Nephron (organoid): ENCODE results near the gene GIGYF2.
A peak's percentile ranks its signal among the peaks of the same experiment; 100 is the strongest.

Experiments used
- H3K27ac Mint-ChIP-seq, 3 experiments: 2 replicates each; pipeline ENCODE4 v1.8.0; 2020; ENCODE audit warnings: mixed read lengths in 3 of 3, mild to moderate bottlenecking in 2 of 3, moderate library complexity in 1 of 3
- H3K27me3 Mint-ChIP-seq: 2 replicates; pipeline ENCODE4 v1.8.0; 2021; ENCODE audit warnings: low read depth, mild to moderate bottlenecking, moderate library complexity, mixed read lengths
- H3K36me3 Mint-ChIP-seq: 2 replicates; pipeline ENCODE4 v1.8.0; 2020; ENCODE audit warnings: low read depth, mixed read lengths
- H3K4me1 Mint-ChIP-seq: 2 replicates; pipeline ENCODE4 v1.8.0; 2020; ENCODE audit warnings: mixed read lengths
- H3K4me3 Mint-ChIP-seq, 3 experiments: 2 replicates each; pipeline ENCODE4 v1.8.0; 2020; ENCODE audit warnings: mild to moderate bottlenecking in 3 of 3, mixed read lengths in 3 of 3, moderate library complexity in 2 of 3
- H3K9me3 Mint-ChIP-seq: 2 replicates; pipeline ENCODE4 v1.8.0; 2020; ENCODE audit warnings: mixed read lengths
- CTCF ChIP-seq, 3 experiments: fragments of 200-600 bp; sonication (generic); IDR thresholded peaks; one replicate each; pipeline ENCODE4 v1.5.0; 2021; ENCODE audit warnings: antibody characterized with exemption in 3 of 3; ENCODE audit not compliant: unreplicated experiment in 3 of 3

The GIGYF2 gene

GRCh38 chr2:232750135-232750671 is 53.1 kb downstream of the GIGYF2 start:
- H3K9me3 Mint-ChIP-seq, result no peaks in the 10 kb centered on the region
- no peaks in the 10 kb centered on the region for H3K27me3 Mint-ChIP-seq
- H3K27ac Mint-ChIP-seq, result no peak overlapping the region
- no peak for TF ChIP-seq CTCF (IDR thresholded peaks at IDR 0.05; ENCODE audit: unreplicated experiment in 3 of 3)
- no peaks in the 10 kb centered on the region for H3K4me1 Mint-ChIP-seq
- H3K36me3 Mint-ChIP-seq, result peaks cover 47% of the 10 kb centered on the region
- H3K4me3 Mint-ChIP-seq, result no peak overlapping the region

GRCh38 chr2:232757905-232758304 is 60.8 kb downstream of the GIGYF2 start:
- Mint-ChIP-seq H3K27me3 (no peaks in the 10 kb centered on the region), H3K27ac (no peak overlapping the region), H3K9me3 (no peaks in the 10 kb centered on the region)

GRCh38 chr2:232761301-232761907 is 64.3 kb downstream of the GIGYF2 start:
- Mint-ChIP-seq H3K4me1 (no peaks in the 10 kb centered on the region), H3K27me3 (no peaks in the 10 kb centered on the region), H3K4me3 (no peak overlapping the region), H3K27ac (no peak overlapping the region), H3K9me3 (no peaks in the 10 kb centered on the region), H3K36me3 (peaks cover 40% of the 10 kb centered on the region)
- TF ChIP-seq CTCF (IDR thresholded peaks at IDR 0.05; ENCODE audit: unreplicated experiment in 3 of 3), result peak; percentile 57 to 62 (median 58)

More at GRCh38 chr2:232757905-232758304, 60.8 kb downstream of the GIGYF2 start:
- Mint-ChIP-seq H3K4me3 (no peak overlapping the region), H3K36me3 (peaks cover 42% of the 10 kb centered on the region), H3K4me1 (no peaks in the 10 kb centered on the region)
- no peak for TF ChIP-seq CTCF (IDR thresholded peaks at IDR 0.05; ENCODE audit: unreplicated experiment in 3 of 3)

DNA sequence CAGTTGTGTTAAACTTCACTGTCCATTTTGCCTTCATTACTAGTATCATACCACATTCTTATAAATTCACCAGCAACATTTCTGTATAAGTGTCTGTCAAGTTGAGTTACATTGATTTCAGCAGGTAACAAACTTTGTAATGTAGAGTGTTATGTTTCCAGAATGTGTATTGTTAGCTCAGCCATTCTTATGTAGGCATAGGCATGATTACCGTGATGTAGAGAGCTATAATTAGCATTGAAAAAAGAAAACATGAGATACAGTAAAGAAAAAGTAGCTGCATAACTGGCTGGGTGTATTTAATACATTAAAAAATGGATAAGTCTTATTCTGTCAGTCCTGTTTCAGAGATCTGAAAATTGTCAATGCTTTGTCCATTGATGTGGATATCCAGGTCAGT is 70.7 kb downstream of the GIGYF2 start:
- TF ChIP-seq CTCF (IDR thresholded peaks at IDR 0.05; ENCODE audit: unreplicated experiment in 3 of 3), result no peak
- no peaks in the 10 kb centered on the region for H3K27me3 Mint-ChIP-seq
- no peaks in the 10 kb centered on the region for H3K9me3 Mint-ChIP-seq
- no peaks in the 10 kb centered on the region for H3K4me1 Mint-ChIP-seq
- H3K27ac Mint-ChIP-seq, result no peak overlapping the region
- H3K4me3 Mint-ChIP-seq, result no peak overlapping the region
- peaks cover 51% of the 10 kb centered on the region for H3K36me3 Mint-ChIP-seq

DNA sequence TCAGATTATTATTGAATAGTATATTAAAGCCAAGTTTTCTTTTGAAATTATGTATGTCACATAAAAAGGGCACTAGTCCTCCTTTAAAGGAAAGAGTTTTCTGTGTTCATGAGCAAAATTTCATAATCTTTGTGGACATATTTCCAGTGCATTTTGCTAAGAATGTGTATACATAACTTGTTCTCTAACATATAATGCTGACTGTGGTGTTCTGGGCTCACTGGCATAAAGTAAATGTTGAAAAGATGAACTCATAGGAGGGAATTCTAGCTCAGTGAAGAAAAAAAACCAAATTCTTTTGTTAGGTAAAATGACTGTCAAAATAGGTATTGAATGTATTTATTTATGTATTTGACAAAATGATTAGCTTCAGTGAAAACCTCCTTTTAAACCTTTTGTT is 73.1 kb downstream of the GIGYF2 start:
- no peak for TF ChIP-seq CTCF (IDR thresholded peaks at IDR 0.05; ENCODE audit: unreplicated experiment in 3 of 3)
- H3K36me3 Mint-ChIP-seq, result peaks cover 43% of the 10 kb centered on the region
- H3K4me1 Mint-ChIP-seq, result no peaks in the 10 kb centered on the region
- no peaks in the 10 kb centered on the region for H3K9me3 Mint-ChIP-seq
- H3K27ac Mint-ChIP-seq, result no peak overlapping the region
- H3K27me3 Mint-ChIP-seq, result no peaks in the 10 kb centered on the region
- H3K4me3 Mint-ChIP-seq, result no peak overlapping the region

DNA sequence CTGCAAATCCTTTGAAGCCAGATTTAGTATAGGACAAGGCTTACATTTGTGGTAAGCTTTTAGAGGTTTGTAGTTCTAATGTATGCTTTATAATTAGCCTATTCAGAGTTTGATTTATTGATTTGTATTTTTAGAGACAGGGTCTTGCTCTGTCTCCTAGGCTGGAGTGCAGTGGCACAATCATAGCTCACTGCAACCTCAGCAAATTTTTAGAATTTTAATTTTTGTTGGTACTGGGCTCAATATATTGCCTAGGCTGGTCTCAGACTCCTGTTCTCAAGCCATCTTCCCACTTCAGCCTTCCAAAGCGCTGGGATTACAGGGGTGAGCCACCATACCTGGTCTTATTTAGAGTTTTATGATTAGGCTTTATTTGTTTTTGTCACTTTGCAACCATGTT is 74.7 kb downstream of the GIGYF2 start:
- H3K27me3 Mint-ChIP-seq, result no peaks in the 10 kb centered on the region
- H3K4me1 Mint-ChIP-seq, result peaks cover 6% of the 10 kb centered on the region
- H3K36me3 Mint-ChIP-seq, result peaks cover 38% of the 10 kb centered on the region
- H3K4me3 Mint-ChIP-seq, result no peak overlapping the region
- H3K27ac Mint-ChIP-seq, result no peak overlapping the region
- H3K9me3 Mint-ChIP-seq, result no peaks in the 10 kb centered on the region
- no peak for TF ChIP-seq CTCF (IDR thresholded peaks at IDR 0.05; ENCODE audit: unreplicated experiment in 3 of 3)
